Uterus (tissue), 4 donors: ENCODE results near the gene ETV1. TPM values are rescaled to one million over a fixed set of nuclear protein-coding genes. Genes with fewer than 3 reads are reported as not detected.

Experiments
- DNase-seq, 2 donors: peaks; one replicate each; pipeline ENCODE4 v3.0.0-alpha.2; 2019 to 2020
- H3K27ac ChIP-seq, 2 donors: fragments of 200-600 bp; sonication (generic); 1 replicate in 1 of 2; 2 replicates in 1 of 2; pipeline ENCODE4 v1.5.1; 2016 to 2018
- H3K27me3 ChIP-seq, 2 donors: fragments of 200-600 bp; sonication (generic); one replicate each; pipeline ENCODE4 v1.5.1; 2018 to 2019; ENCODE audit warnings: control low read depth in 1 of 2
- H3K36me3 ChIP-seq, 2 donors: fragments of 200-600 bp; sonication (generic); one replicate each; pipeline ENCODE4 v1.5.1; 2019; ENCODE audit warnings: control low read depth in 1 of 2
- H3K4me1 ChIP-seq, 2 donors: fragments of 200-600 bp; sonication (generic); one replicate each; pipeline ENCODE4 v1.5.1; 2018 to 2019; ENCODE audit warnings: control low read depth in 1 of 2
- H3K4me3 ChIP-seq, 2 donors: fragments of 200-600 bp; sonication (generic); 1 replicate in 1 of 2; 2 replicates in 1 of 2; pipeline ENCODE4 v1.5.1; 2018 to 2019; ENCODE audit warnings: mild to moderate bottlenecking in 1 of 2
- H3K9me3 ChIP-seq, 2 donors: fragments of 200-600 bp; sonication (generic); one replicate each; pipeline ENCODE4 v1.5.1; 2019; ENCODE audit warnings: control low read depth in 1 of 2
- CTCF ChIP-seq, 4 experiments: fragments of 200-600 bp in 2 of 4; fragments of 450-650 bp in 2 of 4; sonication (generic) in 2 of 4; IDR thresholded peaks; one replicate each; pipeline ENCODE4 v1.5.1; 2016 to 2019; ENCODE audit warnings: antibody characterized with exemption in 4 of 4, mild to moderate bottlenecking in 2 of 4, moderate library complexity in 1 of 4
- POLR2A ChIP-seq, 2 donors: fragments of 450-650 bp; IDR thresholded peaks; one replicate each; pipeline ENCODE4 v1.6.1; 2016; ENCODE audit warnings: antibody characterized with exemption in 2 of 2, mild to moderate bottlenecking in 1 of 2, moderate library complexity in 1 of 2
- intact Hi-C: fragments of 100-400 bp; cut with DNase I; formaldehyde crosslinking; loops from one replicate; pipeline ENCODE4 v1.15.1; 2023; ENCODE audit warnings: low total_unique reads
- total RNA-seq, 4 donors: library from RNA; depleted of rRNA in 3 of 4; stranded (reverse); fragments of >200 nt in 3 of 4; gene quantifications; one replicate each; pipeline versions ENCODE4 v1.1.0 to v1.2.4, GENCODE V29; 2014 to 2023
- donor health status: DM: yes; HTN: yes; CAD: no.

The ETV1 gene
- total RNA-seq, 4 donors from 2014 or later = 1.5 to 35.3 (median 5.2) TPM

GRCh38 chr7:13991791-13992595 is 2.5 kb upstream of the ETV1 start:
- no peak for DNase-seq
- no peak for TF ChIP-seq CTCF (IDR thresholded peaks at IDR 0.05)
- TF ChIP-seq POLR2A (IDR thresholded peaks at IDR 0.05) = no peak
- Histone ChIP-seq H3K27me3 (no peaks in the 10 kb centered on the region), H3K36me3 (no peaks in the 10 kb centered on the region), H3K9me3 (no peaks in the 10 kb centered on the region), H3K4me3 (peak overlapping the region; percentile 57 to 70), H3K4me1 (no peaks in the 10 kb centered on the region), H3K27ac (peak overlapping the region; percentile 86 to 93)
- intact Hi-C loops = no loop called here

GRCh38 chr7:13990984-13991790 is 1.7 kb upstream of the ETV1 start:
- Histone ChIP-seq H3K4me3 (peak overlapping the region; percentile 57 to 70), H3K27ac (peak overlapping the region; percentile 86 to 93), H3K4me1 (no peaks in the 10 kb centered on the region), H3K36me3 (no peaks in the 10 kb centered on the region), H3K27me3 (no peaks in the 10 kb centered on the region), H3K9me3 (no peaks in the 10 kb centered on the region)
- intact Hi-C loops = no loop called here
- TF ChIP-seq POLR2A (IDR thresholded peaks at IDR 0.05) (peak; percentile 34 to 60), CTCF (IDR thresholded peaks at IDR 0.05) (peak in 1 of 4 experiments; percentile 9)
- peak; percentile 97 to 98 for DNase-seq

- no peaks in the 10 kb centered on the region for H3K27me3 ChIP-seq
- H3K4me3 ChIP-seq = peak overlapping the region; percentile 57 to 70
- H3K27ac ChIP-seq = peak overlapping the region; percentile 86 to 93
- TF ChIP-seq CTCF (IDR thresholded peaks at IDR 0.05) (no peak), POLR2A (IDR thresholded peaks at IDR 0.05) (no peak)
- peak; percentile 22 for DNase-seq
- no peaks in the 10 kb centered on the region for H3K4me1 ChIP-seq
- no peaks in the 10 kb centered on the region for H3K36me3 ChIP-seq
- intact Hi-C loops = no loop called here
- H3K9me3 ChIP-seq = no peaks in the 10 kb centered on the region
Observed at GRCh38 chr7:13990319-13990983, 985 bp upstream of the ETV1 start.

GRCh38 chr7:13989949-13990305 is 461 bp upstream of the ETV1 start:
- no peak for DNase-seq
- Histone ChIP-seq H3K9me3 (no peaks in the 10 kb centered on the region), H3K4me1 (no peaks in the 10 kb centered on the region), H3K27ac (peak overlapping the region; percentile 86 to 93), H3K36me3 (no peaks in the 10 kb centered on the region), H3K4me3 (peak overlapping the region; percentile 57 to 70), H3K27me3 (no peaks in the 10 kb centered on the region)
- TF ChIP-seq CTCF (IDR thresholded peaks at IDR 0.05) (no peak), POLR2A (IDR thresholded peaks at IDR 0.05) (no peak)
- intact Hi-C loops = no loop called here
